ENCODE results near the gene PRICKLE2.

Gene PRICKLE2

GRCh38 chr3:64218329-64218728 lies 6.9 kb downstream of the PRICKLE2 start:
- no peak for DNase-seq

- no peak for DNase-seq
Measured at GRCh38 chr3:64216274-64217147, 8.8 kb downstream of the PRICKLE2 start.

- DNase-seq = no peak
Measured at GRCh38 chr3:64215559-64215958, 9.7 kb downstream of the PRICKLE2 start.

GRCh38 chr3:64215103-64215502 lies 10.2 kb downstream of the PRICKLE2 start:
- DNase-seq = no peak

GRCh38 chr3:64214381-64215018 lies 10.8 kb downstream of the PRICKLE2 start:
- no peak for DNase-seq

- no peak for DNase-seq
Measured at GRCh38 chr3:64213962-64214379, 11.3 kb downstream of the PRICKLE2 start.

- no peak for DNase-seq
Measured at GRCh38 chr3:64213224-64213878, 11.9 kb downstream of the PRICKLE2 start.

GRCh38 chr3:64209866-64210621 lies 15.2 kb downstream of the PRICKLE2 start:
- no peak for DNase-seq

GRCh38 chr3:64207289-64208080 lies 17.8 kb downstream of the PRICKLE2 start:
- DNase-seq = no peak

- DNase-seq = no peak
Measured at GRCh38 chr3:64203969-64204908, 21.0 kb downstream of the PRICKLE2 start.

GRCh38 chr3:64203216-64203615 lies 22.1 kb downstream of the PRICKLE2 start:
- no peak for DNase-seq

- DNase-seq = no peak
Measured at GRCh38 chr3:64199932-64200331, 25.3 kb downstream of the PRICKLE2 start.

GRCh38 chr3:64196236-64196929 lies 28.9 kb downstream of the PRICKLE2 start:
- no peak for DNase-seq

- no peak for DNase-seq
Measured at GRCh38 chr3:64195789-64196188, 29.5 kb downstream of the PRICKLE2 start.

- DNase-seq = no peak
Measured at GRCh38 chr3:64191822-64192221, 33.4 kb downstream of the PRICKLE2 start.

GRCh38 chr3:64190517-64191515 lies 34.5 kb downstream of the PRICKLE2 start:
- no peak for DNase-seq

- DNase-seq = no peak
Measured at GRCh38 chr3:64188810-64189560, 36.3 kb downstream of the PRICKLE2 start.
